DOHH2 (cell line): Measurements from ENCODE around the gene ABHD18.

ENCODE experiments used
- CTCF ChIP-seq: fragments of 200-600 bp; sonication (generic); IDR thresholded peaks from one replicate; pipeline ENCODE4 v1.5.1; 2014; ENCODE audit warnings: antibody characterized with exemption, mild to moderate bottlenecking, low read depth, low read length; ENCODE audit not compliant: poor library complexity, severe bottlenecking
- EZH2phosphoT487 ChIP-seq: fragments of 200-600 bp; sonication (generic); IDR thresholded peaks from 2 replicates; pipeline ENCODE4 v1.6.1; 2017; ENCODE audit warnings: borderline replicate concordance, mild to moderate bottlenecking, antibody characterized with exemption, low read length, moderate library complexity, mixed read lengths

DNA sequence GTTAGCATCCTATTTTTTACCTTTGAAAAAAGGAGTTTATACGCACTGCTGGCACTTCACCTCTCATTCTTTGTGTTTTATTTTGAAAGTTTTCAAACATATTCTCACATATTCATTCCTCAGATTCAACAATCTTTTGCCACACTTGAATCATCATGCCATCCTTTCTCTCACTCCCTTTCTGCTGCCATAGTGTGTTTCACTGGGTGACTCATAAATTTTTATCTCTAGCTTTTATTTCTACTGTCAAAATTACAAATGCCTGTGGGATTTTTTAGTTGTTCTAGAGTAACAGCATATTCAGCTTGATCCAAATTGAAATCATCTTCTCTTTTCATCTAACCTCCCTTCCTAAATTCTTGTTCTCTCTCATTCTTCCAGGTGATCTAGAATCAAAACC lies 28.2 kb upstream of the ABHD18 start:
- TF ChIP-seq CTCF (no peak), EZH2phosphoT487 (no peak)
